HG03039 (cell line): Measurements from ENCODE around the gene HOMER1.

ENCODE experiments used
- ATAC-seq: cut with Tn5 transposase; IDR thresholded peaks from one replicate; pipeline ENCODE4 v1.9.1; 2021; ENCODE audit warnings: mild to moderate bottlenecking, moderate library complexity; ENCODE audit not compliant: unreplicated experiment

The HOMER1 gene, protein sequence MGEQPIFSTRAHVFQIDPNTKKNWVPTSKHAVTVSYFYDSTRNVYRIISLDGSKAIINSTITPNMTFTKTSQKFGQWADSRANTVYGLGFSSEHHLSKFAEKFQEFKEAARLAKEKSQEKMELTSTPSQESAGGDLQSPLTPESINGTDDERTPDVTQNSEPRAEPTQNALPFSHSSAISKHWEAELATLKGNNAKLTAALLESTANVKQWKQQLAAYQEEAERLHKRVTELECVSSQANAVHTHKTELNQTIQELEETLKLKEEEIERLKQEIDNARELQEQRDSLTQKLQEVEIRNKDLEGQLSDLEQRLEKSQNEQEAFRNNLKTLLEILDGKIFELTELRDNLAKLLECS

GRCh38 chr5:79513704-79514390 lies at the start of gene HOMER1:
Gene HOMER1, minus strand, starts transcription at chr5:79514134. Its CDS starts 1,360 bp downstream, at chr5:79512774.
- ATAC-seq, result peak; percentile 67

DNA sequence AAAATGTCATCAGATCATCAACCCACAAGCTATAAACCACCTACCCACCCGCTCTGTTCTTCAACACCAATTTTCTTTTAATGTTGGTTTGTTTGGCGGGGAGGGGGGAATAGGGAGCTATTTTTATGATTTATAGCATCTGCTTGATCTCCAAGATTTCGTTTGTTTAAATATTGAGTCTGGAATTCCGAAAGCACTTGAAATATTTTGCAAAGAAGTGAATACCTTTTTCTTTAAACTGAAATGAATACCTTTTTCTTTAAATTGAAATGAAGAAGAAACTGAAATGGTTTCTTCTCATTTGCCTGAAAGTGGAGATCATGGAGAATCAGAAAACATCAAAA lies 49.3 kb upstream of the HOMER1 start:
- no peak for ATAC-seq

DNA sequence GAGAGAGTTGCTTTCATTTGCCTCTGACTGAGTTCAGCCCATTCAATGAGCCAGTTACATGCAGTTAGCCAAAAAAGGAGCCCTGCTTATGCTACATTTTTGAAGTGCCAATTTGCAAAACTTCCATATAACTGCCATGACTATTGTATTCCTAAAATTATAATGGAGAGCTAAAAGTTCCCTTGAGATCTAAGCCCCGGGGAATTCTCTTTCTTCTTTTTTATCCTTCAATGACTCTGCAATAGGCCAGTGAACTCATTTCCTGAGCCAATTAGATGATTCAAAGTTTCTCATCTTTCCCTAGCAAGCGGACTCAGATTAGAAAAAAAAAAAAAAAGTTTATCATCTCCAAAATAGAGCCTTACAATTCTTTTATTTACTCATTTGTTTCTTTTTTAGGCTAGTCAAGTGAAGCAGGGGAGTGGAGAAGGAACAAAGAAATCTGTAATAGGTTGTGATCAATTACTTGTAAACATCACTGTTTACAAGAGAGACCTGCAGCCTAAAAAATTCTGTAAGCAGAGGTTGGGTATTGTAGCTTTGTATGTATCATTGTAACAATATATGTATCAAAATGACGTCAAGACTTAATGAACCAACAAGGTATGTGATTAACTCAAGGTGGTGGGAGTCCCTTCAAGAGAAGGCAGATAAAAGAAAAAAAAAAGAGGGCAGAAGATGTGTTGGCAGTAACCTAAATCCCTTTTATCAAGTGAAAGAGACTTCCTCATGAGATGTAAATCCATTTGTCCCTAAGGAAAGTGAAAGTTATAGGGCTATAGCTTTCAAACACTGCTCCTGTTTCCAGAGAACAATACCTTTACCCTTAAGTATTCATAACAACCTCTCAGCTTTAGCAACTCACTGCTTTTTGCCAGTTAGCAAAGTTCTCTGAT lies 48.7 kb upstream of the HOMER1 start:
- ATAC-seq, result no peak

DNA sequence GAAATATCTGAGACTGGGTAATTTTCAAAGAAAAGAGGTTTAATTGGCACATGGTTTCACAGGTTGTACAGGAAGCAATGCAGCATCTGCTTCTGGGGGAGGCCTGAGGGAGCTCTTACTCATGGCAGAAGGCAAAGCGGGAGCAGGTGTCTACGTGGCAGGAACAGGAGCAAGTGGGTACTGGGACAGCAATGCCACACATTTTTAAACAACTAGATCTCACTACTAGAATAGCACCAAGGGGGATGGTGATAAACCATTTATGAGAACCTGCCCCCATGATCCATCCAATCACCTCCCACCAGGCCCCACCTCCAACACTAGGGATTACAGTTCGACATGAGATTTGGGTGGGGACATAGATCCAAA lies 47.6 kb upstream of the HOMER1 start:
- ATAC-seq, result peak; percentile 18

DNA sequence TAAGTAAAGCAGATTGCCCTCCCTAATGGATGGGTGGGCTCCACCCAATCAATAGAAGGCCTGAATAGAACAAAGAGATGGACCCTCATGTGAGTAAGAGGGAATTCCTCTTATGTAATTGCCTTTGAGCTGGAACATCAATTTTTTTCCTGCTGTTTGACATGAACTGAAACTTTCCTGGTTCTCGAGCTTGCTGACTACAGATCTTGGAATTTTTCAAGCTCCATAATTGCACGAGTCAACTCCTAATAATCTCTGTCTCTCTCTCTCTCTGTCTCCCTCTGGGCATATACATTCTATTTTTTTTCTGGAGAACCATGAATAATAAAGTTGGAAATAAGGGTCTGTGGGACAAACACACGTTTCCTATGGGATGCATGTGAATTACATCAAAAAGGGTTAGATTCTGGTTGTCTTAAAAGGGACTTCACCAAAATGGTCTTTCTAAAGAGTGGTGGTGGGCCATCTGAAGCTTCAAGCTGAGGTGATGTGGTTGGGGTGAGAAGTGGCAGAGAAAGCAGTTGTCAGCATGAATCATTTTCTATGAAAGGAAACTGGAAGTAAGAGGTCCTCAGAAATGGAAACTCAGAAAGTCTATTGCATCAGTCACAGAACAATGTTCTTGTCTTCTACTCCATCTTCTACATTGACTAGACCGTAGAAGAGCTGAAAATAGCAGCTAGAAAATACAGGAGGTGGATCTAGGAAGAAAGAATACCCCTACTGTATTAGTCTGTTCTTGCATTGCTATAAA lies 47.0 kb upstream of the HOMER1 start:
- ATAC-seq, result peak; percentile 61

DNA sequence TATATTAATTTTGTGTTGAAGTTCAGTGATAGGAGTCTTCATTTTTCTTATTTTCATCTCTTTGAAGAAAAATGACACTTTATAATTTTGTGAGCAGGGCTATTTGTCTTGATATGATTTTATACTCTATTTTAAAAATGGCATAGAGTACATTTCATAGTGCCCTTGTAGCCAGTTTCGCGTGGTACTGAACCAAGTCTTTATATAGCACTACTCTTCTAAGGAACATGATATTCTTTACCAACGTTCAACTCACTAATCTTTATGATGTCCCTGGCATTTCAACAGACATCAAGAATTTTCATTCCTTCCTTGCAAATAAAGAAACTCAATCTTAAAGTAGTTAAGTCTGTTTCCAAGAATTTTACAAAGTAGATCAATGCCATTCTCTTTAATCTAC lies 41.5 kb upstream of the HOMER1 start:
- ATAC-seq, result no peak

DNA sequence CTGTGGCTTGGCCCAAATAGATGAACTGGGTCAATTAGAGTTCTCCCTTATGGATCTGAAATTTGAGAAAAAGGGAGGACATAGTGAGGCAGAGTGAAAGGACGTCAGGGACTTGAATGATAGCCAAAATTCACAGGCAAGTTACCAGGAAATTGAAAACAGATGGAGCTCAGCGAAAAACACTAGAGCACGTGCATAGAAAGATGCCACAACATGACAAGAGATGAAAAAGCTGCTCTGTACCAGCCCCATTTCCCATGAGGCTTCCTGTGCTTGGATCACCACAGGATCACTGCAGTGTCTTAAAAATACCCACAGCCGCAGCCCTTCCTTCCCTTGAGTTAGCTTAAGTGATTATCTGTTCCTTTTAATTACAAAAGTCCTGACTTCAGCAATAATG lies 39.0 kb upstream of the HOMER1 start:
- ATAC-seq, result no peak

DNA sequence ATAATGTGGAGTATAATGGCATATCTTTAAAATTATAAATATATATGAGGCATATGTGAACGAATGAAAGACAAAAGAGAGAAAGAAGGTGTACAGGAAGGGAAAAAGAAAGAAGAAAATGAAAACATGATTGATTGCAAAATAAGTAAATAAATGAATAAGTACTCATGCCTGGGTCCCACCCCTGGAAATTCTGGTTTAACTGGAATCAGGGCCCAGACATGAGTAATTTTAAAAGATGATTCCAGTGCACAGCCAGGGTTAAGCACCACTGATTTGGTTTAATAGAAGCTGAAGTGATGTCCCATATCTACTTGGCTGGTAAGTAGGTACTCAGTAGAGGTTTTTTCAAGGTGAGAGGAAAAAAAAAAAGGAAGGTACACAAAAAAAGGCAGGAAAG lies 34.0 kb upstream of the HOMER1 start:
- no peak for ATAC-seq

- no peak for ATAC-seq
These were observed 33.5 kb upstream of the HOMER1 start for GRCh38 chr5:79547429-79547822.

DNA sequence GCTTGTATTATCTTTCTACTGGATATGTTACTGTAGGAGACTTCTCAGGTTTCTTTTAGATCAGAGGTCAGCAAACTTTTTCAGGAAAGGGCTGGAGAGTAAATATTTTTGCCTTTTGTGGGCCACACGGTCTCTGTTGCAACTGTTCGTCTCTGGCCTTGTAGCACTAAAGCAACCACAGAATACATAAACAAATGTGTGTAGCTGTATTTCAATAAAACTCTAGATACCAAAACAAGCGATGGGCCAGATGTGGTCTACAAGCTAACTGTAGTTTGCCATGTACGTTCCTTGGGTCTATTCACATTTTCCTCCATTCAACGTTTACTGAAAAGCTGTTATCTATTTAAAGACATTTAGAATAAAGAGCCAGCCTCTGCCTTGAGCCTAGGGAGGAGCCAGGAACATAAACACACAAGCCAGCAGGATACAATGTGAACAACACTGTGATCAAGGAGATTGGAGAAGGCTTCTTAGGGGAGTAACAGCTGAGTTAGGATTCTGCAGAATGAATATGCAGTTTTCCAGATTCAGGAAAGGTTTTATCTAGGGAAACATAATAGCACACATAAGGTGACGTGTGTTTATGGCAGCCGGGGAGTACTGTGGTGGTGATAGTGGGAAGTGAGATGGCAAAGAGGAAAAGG lies 33.0 kb upstream of the HOMER1 start:
- no peak for ATAC-seq

- ATAC-seq, result no peak
These were observed 30.2 kb upstream of the HOMER1 start for GRCh38 chr5:79544131-79544530.

GRCh38 chr5:79540939-79541338 lies 27.0 kb upstream of the HOMER1 start:
- ATAC-seq, result no peak

GRCh38 chr5:79536193-79536906 lies 22.4 kb upstream of the HOMER1 start:
- ATAC-seq, result no peak

- no peak for ATAC-seq
These were observed 21.7 kb upstream of the HOMER1 start for GRCh38 chr5:79535477-79536192.

DNA sequence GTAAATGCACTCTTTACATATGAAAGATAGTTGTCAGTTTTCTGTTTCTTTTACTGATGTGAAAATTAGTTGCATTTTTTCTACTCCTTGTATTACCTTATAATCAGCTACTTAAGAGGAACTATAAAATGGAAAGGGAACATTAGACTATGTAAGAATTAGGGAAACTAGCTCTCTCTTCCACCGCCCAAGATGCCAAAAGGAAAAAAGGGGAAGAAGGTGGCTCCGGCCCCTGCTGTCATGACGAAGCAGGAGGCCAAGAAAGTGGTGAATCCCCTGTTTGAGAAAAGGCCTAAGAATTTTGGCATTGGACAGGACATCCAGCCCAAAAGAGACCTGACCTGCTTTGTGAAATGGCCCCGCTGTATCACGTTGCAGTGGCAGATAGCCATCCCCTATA lies 15.2 kb upstream of the HOMER1 start:
- ATAC-seq, result no peak

GRCh38 chr5:79527431-79527830 lies 13.5 kb upstream of the HOMER1 start:
- ATAC-seq, result no peak

- no peak for ATAC-seq
These were observed 13.0 kb upstream of the HOMER1 start for GRCh38 chr5:79526928-79527327.

DNA sequence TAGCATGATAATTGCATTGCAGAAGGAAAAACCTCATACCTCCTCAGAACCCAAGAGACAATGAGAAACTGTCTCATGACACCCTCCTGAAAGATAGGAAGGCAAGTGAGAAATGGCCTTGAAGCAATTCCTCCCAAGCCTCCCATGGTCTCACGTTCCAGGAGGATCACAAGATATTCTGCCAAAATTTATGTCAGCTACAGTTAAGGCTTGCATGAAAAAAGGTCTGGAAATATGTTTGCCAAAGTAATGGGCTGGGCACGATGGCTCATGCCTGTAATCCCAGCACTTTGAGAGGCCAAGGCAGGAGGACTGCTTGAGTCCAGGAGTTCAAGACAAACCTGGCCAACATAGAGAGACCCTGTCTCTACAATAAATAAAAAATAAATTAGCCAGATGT lies 12.6 kb upstream of the HOMER1 start:
- no peak for ATAC-seq

- ATAC-seq, result no peak
These were observed 7.2 kb upstream of the HOMER1 start for GRCh38 chr5:79521156-79521555.
